Measurements from ENCODE around the gene GAREM1.
"Not testable (repeated sequence)": the region's sequence is repeated elsewhere in the genome, so short reads cannot be mapped to it uniquely, and the experiment has no call there.

Gene GAREM1

DNA sequence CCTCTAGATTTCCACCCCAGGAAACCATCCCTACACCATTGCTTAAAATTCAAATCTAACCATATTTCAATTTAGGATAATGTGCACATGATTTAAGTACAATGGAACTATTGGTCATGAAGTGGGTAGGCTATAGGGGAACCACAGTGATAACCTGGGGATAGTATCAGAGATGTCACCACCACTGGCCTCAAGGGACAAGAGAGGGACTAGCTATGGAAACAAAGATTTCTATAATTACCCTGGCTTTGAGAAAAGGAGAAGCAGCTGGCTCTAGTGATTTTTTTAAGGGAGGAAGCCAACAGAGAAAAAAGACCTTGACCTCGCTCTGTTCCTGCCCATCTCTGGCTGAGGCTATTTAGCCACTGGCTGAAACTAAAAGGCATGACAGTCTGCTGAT, 148.9 kb downstream of the GAREM1 start:
- DNase-seq, result no peak

DNA sequence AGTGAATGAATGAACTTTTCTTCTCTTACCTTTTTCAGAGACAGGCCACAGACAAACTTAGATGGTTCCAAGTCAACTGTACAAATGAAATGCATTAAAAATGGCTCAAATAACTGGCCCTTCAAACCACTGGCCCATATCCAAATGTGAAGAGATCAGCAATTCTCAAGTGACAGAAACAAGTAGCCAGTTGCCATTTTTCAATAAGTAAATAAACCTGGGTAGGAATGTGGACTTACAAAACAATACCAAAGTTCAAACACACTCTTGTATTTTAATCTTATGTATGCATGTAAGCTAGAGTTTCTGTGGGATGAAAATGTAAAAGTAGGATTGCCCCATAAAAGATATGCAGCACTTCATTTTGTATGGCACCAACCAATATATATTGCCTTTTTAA, 151.6 kb downstream of the GAREM1 start:
- DNase-seq, result no peak

DNA sequence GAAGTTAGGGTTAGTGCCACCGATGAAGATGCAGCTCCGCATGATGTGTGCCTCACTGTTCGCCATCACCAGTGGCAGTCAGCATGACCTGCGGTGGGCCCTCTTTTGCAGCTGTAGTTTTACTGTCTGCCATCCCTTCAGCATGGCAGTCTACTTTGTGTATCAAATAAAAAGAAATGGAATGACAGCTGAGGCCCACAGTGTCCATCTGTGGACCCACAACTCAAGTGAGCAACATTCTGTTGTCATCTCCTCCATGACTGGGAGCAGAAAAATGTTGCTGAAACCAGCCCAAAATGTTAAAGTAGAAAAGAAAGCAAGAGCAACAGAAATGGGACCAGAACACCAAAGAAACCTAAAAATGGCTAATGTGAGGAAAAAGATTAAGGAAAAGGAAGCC, 152.1 kb downstream of the GAREM1 start:
- no peak for DNase-seq

DNA sequence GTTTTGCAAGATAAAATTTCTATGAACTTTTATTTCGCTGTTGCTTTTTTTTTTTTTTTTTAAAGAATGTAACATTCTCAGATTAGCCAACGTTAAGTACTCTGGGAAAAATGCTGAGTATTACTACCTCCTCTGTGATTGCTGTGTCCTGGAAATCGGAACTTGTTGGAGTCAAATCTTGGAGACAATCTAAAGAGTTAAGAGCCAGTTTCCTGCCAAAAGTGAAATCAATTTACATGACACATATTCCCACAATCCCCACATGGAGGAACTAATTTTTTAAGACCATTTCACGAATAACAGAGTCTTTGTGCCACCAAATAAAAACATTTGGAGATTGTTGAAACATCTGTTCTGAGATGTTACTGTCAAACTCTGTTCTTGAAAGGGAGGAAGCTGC, 153.0 kb downstream of the GAREM1 start:
- DNase-seq, result no peak

DNA sequence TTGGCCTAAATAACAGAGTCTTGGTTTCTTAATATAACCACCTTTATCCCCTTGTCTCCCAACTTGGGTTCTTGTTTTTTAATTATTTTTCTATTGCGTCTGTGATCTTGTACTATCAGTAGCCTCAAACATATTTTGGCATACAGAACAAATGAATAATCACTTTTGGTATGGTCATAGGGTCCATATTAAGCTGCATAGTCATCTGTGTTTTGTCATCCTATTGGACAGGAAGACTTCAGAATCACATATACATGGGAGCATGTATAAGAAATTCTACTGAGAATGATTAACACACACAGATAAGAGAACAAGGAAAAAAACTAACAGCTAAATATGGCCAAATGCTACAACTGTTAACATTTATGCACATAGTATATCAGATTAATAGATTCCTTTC, 154.8 kb downstream of the GAREM1 start:
- DNase-seq, result no peak

DNA sequence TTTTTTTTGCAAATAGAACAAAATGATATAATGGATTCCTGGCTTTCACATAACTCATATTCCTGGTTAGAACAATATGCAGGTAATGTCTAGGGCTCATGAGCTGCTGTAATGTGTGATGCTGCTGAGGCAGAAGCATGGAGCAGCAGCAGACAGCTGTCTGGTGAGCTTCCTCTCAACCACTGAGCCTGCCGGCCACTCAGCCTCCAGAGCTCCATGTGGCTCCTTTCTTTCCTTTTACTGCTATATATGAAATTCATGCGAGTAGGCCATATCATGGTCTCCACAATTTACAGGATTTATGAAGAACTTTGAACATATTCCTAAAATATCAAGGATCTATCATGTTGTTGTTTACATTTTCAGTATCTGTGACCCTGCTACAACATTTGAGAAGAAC, 159.9 kb downstream of the GAREM1 start:
- DNase-seq, result no peak

DNA sequence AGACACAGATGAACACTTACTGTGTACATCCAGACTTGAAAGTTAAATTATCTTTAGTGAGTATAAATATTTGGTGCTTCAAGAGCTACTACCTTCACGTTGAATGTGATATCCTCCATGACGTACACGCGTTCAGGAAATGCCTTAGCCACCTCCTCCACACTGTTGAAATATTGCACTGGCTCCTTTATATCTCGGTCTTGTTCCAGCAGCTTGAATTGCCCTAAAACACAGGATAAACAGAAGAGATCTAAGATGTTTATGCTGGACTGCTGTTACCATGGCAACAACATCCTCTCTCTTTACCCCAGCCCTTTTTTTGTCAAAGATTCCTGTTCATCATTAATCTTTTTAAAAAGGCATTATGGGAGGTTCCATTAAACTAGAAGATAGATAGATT, 160.6 kb downstream of the GAREM1 start:
- no peak for DNase-seq

DNA sequence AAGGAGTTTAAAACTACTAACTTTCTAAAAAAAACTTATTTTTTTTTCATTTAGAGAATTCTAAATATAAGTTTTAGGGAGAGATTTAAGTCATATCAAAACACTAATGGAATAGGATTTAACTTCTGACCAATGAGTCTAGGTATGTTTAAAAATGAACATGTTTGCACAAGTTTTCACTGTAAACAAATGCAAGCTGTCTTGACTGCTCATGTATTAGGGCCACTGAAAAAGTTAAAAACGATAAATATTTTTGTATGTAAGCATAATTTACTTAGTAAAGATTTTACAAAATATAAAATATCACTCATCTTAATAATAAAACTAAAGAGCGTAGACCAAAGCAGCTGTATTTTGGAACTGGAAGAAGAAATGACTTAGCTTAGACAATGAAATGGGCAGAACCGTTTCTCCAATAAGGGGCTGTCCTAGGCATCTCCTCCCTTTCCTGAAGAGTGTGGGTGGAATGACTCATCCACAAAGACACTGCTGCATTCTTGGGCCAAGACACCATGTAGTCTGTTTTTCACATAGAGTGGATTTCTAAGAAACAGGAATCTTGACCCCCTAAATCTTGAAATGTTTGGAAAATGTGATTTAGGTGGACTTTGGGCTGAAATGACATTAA, 162.1 kb downstream of the GAREM1 start:
- DNase-seq, result no peak

DNA sequence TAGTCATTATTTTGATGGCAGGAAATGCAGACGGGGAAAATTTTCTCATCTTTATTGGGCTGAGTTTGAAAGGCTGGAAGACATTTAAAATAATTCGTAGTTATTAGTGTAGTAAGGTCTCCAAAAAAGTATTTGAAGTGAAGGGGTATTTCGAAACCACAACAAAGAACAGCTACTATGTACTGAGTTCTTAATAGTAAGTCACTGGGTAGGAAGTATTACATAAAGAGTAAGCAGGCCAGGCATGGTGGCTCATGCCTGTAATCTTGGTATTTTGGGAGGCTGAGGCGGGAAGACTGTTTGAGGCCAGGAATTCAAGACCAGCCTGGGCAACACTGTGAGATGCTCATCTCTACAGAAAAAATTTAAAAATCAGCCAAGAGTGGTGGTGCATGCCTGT, 167.3 kb downstream of the GAREM1 start:
- DNase-seq, result no peak

DNA sequence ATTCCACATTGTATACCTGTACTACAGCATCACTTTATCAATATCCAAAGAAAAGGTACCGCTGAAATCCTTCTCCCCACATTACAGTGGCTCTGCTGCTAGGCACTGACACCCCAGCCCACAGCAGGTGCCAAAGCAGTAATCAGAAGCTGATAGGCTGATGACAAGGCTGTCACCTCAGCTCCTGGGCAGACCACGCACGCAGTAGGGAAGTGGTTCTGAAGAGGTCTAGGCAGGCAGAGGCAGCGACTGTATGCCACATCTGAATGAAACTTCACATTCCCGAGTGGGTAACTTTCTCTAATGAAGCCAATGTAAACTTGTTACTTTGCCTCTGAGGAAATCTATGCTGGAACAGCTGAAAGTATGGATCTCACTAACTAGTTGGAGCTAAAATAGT, 167.9 kb downstream of the GAREM1 start:
- no peak for DNase-seq

DNA sequence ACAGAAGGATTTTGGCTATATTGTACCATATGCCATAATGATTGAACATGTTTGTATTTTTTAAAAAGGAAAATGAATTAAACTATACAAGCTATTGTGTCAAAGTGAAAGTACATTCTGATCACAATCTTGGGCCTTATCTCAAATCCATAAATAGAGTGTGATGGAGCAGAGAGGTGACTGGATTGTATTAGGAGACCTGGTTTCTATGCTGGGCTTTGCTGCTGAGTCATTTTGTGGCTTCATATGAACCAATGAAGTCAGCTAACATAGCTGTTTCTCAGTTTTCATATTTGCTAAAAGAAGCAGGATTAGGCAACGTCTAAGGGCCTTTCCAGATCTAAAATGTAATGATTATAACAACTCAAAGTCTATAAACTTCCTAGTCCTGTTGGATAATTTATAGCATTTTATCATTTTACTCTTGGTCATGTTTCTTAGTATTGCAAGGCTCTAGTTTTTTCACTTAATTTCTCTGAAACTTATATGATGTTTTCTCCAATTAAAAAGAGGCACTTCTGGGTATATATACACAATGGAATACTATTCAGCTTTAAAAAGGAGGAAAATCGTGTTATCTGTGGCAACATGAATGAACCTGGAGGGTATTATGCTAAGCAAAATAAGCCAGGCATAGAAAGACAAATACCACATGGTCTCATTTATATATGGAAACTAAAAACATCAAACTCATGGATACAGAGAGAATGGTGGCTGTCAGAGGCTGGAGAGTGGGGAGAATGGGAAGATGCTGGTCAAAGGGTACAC, 168.5 kb downstream of the GAREM1 start:
- no peak for DNase-seq

DNA sequence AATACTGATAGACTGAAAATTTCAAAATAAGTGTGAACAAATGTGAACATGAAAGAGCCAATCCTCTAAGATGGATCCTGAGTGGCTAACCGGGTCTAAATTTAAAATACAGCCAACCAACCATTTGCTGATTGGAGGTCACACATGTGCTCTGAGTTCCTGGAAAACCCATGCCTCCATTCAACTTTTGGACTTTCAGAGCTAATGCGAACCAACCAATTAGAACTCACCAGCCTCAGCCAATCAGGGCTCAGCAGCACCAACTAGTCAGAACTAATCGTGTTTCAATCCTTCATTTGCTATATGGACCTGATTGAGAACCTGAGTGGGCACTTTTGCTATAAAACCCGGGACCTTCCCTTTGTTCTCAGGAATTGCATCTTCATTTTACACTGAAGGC, 169.3 kb downstream of the GAREM1 start:
- DNase-seq, result no peak

DNA sequence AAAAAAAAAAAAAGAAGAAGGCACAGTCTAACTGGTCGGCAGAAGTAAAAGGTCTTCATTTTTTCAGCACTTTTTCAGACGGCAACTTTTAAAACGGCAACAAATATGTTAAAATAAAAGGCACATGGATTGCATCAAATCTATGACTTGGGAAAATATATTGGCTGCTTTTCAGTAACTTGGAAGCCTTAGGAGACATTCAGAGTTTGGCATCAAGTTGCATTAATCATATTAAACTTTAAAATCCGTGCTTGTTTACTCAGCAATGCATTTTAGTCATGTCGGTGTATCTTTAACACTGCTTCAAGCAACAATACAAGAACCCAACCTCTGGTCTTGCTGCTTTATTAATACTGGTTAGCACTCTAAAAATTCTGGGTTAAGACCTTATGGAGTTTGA, 169.8 kb downstream of the GAREM1 start:
- DNase-seq, result no peak

DNA sequence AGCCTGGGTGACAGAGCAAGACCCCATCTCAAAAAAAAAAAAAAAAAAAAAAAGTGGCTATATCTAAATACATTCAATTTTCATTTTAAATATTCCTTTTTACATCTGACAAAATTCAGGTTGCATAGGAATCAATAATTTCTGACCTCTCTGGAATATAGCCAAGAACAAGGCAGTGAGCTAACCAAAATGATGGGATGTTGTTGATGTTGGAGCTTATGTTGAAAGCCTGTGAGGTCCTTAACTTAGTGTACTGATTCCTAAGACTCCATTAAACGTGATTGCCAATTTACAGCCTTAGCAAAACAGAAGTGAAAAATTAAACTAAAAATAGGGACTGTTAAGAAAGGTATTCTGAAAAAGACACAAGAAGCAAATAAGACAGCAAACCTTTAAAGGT, 171.2 kb downstream of the GAREM1 start:
- DNase-seq, result no peak

DNA sequence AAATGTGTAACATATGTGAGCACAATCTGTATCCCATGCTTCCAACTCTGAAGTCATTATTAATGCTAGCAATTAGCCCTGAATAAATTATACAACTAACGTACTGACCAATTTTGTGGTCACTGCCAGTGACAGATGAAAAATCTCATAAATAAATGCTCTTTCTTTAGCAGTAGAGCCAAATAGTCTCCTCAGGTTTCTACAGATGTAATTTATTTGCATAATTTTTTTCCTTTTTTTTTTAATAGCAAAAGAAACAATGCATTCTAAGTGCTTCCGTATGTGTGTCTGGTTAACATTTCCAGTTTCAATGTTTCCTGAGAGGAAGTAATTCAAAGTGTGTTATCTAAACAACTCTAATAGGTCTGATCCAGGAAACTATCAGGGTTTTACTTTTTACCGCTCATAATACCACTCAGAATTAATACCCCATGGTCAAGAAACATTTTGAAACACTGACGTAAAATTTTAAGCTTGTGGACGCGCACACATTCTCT, 172.5 kb downstream of the GAREM1 start:
- no peak for DNase-seq

DNA sequence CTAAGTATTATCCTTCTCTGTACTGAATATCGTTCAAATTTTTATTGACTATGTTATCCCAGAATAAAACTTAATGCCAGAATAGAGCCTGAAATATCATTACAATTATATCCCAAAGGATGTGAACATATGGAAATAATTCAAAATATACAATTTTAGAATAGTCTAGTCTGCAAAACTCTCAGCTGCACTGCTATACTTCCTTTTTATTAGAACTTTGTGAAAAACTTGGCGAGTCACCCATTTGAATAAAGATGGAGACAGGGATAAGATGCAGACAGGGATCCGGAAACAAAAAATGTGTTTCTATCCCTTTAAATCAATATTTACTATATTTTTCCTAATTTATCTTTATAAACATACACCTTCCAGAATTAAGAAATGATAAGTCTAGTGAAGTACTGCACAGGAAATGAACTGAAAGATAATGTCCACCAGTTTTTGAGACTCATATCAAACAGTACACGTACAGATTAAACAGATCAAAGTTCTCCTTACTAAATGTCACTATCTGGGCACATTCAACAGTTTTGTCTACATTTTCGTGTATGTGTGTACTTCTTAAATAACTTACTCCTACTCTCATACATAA, 173.0 kb downstream of the GAREM1 start:
- no peak for DNase-seq

DNA sequence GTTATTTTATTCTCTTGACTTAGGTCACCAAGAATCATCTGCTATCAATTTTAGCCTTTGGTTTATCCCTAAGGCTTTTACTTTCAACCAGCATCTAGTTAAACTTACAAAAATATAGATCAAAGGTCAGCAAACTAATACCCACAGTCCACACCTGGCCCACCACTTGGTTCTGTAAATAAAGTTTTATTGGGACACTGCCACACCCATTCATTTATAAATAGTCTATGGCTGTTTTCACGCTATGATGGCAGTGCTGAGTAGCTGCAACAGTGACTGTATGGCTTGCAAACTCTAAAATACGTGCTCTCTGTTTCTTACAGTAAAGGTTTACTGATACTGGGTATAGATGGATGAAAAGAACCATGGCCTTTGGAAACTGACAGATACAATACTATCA, 173.8 kb downstream of the GAREM1 start:
- no peak for DNase-seq

DNA sequence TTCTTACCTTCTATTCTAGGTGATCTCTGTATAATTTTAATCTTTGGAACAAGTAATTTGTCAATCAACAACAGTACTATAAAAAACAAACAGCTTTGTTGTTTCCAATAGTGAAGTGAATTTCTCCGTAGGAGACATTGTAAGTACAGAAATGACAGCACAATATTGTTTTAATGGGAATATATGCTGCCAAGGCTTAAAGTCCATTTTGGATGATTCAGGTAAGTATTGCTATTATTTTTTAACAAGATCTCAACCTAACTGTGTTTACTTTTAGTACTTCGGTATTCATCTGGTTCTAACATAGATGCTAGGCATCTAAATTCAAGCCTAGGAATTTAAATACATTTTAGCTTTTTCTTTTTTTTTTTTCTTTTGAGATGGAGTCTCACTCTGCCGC, 175.1 kb downstream of the GAREM1 start:
- no peak for DNase-seq

DNA sequence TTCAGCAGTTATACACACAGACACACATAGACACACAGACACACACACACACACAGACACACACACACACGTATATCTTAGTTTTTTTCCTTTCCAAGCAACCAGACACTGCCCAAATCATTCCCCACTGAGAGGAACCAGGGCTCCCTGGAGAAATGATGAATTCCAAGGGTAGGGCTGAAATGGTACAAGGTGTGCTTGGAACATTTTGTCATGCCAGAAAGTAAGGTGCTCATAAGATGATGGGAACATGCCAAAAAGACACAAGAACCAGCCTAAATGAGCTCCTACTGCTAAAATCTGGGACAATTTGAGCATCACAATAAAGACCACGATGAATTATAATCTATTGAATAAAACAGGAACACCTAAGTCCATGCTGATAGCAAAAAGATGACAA, 177.6 kb downstream of the GAREM1 start:
- no peak for DNase-seq

DNA sequence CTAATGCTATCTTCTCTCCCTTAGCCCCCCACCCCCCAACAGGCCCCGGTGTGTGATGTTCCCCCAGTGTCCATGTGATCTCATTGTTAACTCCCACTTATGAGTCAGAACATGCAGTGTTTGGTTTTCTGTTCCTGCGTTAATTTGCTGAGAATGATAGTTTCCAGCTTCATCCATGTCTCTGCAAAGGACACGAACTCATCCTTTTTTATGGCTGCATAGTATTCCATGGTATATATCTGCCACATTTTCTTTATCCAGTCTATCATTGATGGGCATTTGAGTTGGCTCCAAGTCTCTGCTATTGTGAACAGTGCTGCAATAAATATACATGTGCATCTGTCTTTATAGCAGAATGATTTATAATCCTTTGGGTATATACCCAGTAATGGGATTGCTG, 179.1 kb downstream of the GAREM1 start:
- DNase-seq, result not testable (repeated sequence)

DNA sequence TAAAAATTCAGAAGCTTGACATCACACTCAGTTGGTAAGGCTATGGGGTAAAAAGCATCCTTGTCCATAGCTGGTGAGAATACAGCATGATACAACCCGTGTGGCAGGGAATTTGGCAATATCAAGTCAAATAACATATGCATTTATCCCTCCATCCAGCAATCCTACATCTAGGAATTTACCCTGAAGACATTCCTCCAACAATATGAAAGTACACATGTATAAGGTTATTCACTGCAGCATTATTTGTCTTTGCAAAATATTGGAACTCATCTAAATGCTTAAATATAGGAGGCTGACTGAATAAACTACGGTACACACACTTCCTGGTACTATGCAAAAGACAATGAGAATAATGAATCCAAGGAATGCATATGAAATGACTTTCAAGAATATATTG, 179.9 kb downstream of the GAREM1 start:
- DNase-seq, result no peak

DNA sequence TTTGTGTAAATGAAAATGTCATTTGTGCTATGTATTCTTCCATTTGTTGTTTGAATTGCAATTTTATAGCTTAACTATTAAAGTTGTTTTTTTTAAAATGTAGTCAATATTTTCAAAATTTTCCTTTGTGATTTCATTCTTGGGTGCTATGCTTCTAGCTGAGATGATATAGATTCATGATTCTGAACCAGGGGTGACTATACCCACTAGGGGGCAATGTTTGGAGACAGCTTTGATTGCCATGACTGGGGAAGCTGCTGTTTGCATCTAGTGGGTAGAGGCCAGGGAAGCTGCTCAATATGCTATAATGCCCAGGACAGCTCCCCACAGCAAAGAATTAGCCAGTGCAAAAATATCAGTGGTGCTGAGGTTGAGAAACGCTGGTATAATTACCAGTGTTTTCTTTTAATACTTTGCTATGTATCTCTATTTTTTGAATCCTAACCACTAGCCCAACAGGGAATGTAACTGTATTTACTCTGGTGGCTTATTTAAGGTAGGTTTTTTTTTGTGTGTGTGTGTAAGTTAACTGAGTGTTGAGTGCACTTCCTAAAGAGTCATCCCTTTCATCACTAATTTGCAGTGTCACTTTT, 181.1 kb downstream of the GAREM1 start:
- DNase-seq, result no peak

DNA sequence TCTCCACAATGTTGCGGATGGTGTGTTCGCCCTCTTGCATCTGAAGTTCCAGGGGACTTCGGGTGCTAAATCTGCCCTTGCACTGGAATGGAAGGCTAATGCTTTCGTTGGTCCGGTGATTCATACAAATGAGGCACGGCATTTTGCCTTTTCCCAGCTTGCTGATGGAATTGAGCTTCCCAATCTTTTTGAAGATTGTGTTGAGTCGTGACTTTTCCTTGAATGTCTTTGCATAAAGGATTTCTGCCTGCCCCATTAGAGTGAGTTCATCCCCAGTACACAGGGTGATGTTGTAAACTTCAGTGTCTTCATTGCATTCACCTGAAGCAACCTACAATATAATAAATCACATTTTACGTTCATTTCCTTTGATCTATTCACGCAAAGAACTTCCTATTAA, 182.8 kb downstream of the GAREM1 start:
- DNase-seq, result no peak

DNA sequence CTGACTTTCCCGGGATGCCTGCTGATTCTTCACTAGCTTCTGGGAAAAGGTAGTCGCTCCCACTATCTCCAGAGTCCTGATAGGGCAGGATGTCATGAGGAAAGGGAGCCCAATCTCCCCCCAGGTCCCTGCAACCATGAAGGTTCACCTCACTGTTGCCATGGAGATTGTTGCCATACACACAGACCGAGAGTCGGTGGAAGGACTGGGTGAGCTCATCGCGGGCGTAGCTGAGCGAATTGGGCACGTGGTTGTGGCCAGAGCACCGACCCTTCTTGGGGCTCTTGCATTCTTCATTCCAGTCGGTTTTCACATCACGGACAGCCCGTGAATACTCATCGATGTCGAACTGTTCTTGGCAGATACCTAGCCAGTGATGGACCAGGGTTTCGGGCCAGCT, 183.4 kb downstream of the GAREM1 start:
- no peak for DNase-seq
